GM12892 (cell line): ENCODE measurements around the gene DDX47. TPM values are rescaled to one million over a fixed set of nuclear protein-coding genes. Genes with fewer than 3 reads are reported as not detected.

ENCODE experiments used
- DNase-seq: peaks from one replicate; pipeline ENCODE4 v3.0.0; 2011; ENCODE audit not compliant: insufficient read length
- FAIRE-seq: peaks from 2 replicates; lab custom pipeline; 2011; peaks lifted over from hg19 to GRCh38; lab: Jason Lieb, UNC
- POLR2A ChIP-seq: IDR thresholded peaks from 2 replicates; pipeline ENCODE4 v1.6.1; 2011; ENCODE audit warnings: low read depth, low read length, control low read depth
- POLR2AphosphoS5 ChIP-seq: IDR thresholded peaks from 2 replicates; pipeline ENCODE4 v1.6.1; 2011; ENCODE audit warnings: low read depth, low read length, control low read depth
- TAF1 ChIP-seq: IDR thresholded peaks from 2 replicates; pipeline ENCODE4 v1.6.1; 2011; ENCODE audit warnings: low read depth, mild to moderate bottlenecking, control low read depth, low read length, borderline replicate concordance
- polyA plus RNA-seq: library from polyadenylated mRNA; unstranded; fragments of >200 nt; gene quantifications from one replicate; pipeline ENCODE4 v1.2.1, GENCODE V29; 2012; ENCODE audit warnings: missing spikeins, inconsistent platforms; ENCODE audit not compliant: missing spikeins

Gene DDX47
- polyA plus RNA-seq, result 69.0 TPM

DNA sequence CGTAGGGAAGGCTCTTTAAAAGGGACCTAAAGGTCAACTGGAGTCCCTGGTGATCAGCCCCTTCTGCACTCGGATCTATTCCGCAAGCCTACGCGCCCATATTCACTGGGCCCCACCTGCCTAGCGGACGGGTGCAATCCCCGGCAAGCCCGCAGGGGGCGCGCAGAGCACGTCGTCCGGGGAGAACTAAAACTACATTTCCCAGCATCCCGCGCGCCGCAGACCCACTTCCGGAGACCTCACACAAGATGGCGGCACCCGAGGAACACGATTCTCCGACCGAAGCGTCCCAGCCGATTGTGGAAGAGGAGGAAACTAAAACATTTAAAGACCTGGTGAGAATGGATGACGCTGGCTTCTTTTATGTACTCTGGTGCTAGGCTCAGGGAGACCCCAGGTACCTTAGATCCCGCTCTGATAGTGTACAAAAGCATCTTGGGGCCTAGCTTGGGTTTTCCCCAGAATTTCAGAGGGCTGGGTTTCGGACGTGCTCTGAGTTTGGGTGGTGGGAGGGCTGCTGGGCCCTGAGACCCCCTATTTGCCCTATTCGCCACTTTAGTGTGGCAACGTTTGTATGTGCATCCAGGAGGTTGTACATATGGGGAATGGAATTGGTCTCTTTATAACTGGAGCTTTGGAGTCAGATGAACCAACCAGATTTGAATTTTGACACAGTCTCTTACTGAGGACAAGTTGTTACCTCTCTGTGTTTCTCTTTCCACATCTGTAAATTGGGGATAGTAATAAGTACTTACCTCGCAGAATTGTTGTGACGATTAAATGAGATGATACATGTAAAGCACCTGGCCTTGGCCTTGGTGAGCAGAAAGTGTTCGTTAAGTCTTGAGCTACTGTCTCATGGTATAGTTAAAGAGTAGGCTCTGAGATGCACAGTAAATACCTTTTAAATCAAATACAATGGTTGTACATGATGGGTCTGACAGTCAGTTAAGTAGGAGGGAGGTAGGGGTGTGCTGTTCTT, at the start of gene DDX47:
Gene DDX47, plus strand, starts transcription at position 227 of the 982 bp plus-strand sequence. Its CDS starts 22 bp downstream, at position 249.
- FAIRE-seq, result peak; percentile 95
- TF ChIP-seq POLR2A, result peak; percentile 80
- TF ChIP-seq TAF1, result peak; percentile 96
- TF ChIP-seq POLR2AphosphoS5, result peak; percentile 77
- DNase-seq, result peak; percentile 74

DNA sequence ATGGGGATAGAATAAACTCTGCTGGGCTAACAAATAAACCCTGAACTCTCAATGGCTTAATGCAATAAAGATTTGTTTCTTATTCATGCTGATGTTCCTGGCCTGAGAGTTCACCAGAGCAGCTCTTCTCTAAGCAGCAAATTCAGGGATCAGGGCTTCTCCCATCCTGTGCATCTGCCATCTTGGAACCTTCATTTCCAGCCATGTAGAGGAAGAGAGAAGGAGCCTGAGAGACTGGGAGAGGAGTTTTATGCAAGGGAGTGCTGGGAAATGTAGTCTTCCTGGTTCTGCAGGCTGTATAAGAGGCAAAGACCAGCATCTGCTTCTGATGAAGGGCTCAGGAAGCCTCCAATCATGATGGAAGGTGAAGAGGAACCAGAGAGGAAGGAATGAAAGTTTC, 48.3 kb upstream of the DDX47 start:
- FAIRE-seq, result no peak
- TF ChIP-seq TAF1 (no peak), POLR2AphosphoS5 (no peak), POLR2A (no peak)
- no peak for DNase-seq

DNA sequence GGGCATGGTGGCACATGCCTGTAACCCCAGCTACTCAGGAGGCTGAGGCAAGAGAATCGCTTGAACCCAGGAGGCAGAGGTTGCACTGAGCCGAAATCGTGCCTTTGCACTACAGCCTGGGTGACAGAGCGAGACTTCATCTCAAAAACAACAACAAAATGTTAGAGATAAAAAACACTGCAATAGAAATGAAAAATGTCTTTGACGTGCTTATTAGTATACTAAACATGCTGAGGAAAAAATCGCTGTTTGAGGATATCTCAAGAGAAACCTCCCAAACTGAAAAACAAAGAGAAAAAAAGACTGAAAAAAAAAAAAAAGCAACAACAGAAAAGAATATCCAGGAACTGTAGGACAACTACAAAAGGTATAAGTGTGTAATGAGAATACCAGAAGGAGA, 42.9 kb upstream of the DDX47 start:
- DNase-seq (no peak), FAIRE-seq (no peak)
- no peak for TF ChIP-seq POLR2AphosphoS5
- no peak for TF ChIP-seq POLR2A

DNA sequence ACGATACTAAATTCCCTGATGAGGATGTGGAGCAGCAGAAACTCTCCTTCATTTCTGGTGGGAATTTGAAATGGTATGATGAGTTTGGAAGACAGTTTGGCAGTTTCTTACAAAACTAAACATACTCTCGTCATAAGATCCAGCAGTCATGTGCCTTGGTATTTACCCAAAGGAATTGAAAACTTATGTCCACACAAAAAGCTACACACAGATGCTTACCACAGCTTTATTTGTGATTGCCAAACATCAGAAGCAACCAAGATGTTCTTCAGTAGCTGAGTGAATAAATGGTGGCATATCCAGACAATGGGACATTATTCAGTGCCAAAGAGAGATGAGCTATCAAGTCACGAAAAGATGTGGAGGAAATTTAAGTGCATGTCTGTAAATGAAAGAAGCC, 38.4 kb upstream of the DDX47 start:
- TF ChIP-seq TAF1 (no peak), POLR2AphosphoS5 (no peak), POLR2A (no peak)
- FAIRE-seq, result no peak
- DNase-seq, result no peak

DNA sequence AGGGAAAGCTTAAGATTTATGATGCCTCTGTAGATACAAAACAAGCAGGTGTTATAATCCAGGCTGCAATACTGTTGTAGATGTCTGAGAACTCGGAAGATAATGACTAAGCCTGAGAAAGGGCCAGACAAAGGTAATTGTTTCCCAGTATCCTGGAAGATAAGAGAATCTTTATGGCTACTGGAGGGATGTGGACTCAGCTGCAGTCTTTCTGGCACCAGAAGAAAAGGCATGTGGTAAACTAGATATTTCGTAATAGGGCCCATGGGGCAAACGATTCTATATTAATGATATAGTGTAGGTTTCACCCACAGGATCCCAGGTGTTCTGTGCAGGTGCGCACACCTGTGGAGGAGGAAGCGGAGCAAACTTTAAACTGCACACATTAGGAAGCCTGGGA, 36.9 kb upstream of the DDX47 start:
- FAIRE-seq, result no peak
- DNase-seq, result no peak
- TF ChIP-seq TAF1, result no peak
- no peak for TF ChIP-seq POLR2A
- no peak for TF ChIP-seq POLR2AphosphoS5

DNA sequence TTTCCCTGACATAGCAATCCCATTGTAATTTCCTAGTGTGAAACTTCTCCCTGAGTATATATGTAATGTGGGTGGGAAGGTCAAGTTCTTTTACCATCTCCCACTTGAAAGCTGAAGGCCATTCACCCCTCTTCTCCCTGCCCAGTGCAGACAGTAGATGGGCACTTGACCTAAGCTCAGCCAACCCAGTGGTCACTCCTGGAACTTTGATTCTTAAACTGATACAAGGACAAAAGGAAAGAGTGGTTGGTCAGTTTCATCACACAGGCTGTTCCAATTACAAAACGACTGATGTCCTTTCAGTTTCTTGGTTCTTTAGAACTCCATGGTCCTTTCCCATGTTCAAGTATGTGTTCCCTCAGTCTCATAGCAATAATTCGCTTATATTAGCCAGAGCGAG, 36.1 kb upstream of the DDX47 start:
- TF ChIP-seq POLR2AphosphoS5 (no peak), TAF1 (no peak), POLR2A (no peak)
- FAIRE-seq (no peak), DNase-seq (no peak)

DNA sequence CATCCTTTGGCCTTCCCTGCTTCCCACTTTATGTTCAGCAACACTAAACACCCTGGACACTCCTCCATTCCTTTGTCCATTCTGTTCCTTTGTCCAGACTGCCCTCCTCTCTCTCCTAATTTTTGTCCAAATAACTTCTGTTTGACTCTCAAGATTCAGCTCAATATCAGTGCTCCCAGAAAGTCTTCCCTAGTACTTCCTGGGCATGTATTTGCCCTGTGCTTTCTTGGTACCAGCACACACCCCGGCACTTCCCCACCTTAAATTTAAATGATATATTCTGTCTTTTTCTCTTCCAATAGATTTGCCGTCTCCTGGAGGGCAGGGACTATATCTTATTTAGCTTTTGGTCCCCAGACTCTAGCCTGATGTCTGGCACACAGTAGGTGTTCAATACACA, 34.1 kb upstream of the DDX47 start:
- DNase-seq (no peak), FAIRE-seq (no peak)
- TF ChIP-seq POLR2A (no peak), POLR2AphosphoS5 (no peak), TAF1 (no peak)

DNA sequence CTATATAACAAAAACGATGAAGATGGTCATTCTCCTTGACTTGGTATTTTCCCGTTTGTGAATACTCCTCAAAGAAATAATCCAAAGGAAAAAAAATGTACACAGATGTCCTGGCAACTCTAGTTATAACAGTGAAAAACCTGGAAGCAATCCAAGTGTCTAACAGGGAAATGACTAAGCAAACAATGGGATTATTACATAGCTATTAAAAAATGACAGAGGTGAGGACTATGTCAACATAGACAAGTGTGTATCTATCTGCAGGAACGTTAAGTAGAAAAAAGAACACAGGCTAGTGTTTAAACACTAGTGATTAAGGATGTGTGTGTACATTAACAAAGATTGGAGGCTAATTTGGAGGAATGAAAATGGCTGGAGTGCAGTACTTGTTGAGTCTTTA, 33.6 kb upstream of the DDX47 start:
- DNase-seq, result no peak
- no peak for FAIRE-seq
- no peak for TF ChIP-seq TAF1
- TF ChIP-seq POLR2AphosphoS5, result no peak
- no peak for TF ChIP-seq POLR2A

DNA sequence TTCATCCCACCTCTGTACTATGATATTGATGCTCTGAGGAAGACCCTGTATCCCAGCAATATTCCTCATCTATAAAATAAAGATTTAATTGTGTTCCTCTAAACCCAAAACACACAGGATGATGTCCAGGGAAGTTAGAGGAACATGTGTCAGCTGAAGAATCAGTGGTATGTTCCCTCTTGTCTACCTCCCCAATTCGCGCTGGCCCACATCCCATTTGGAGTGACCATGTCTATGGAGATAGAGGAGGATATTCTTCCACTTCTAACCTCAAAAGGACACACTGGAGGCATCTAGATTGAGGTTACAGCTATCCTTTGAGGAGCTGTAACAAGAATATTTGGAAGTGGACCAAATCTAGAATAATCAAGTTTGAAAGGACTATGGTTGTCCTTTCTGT, 29.0 kb upstream of the DDX47 start:
- no peak for DNase-seq
- TF ChIP-seq POLR2AphosphoS5, result no peak
- no peak for TF ChIP-seq TAF1
- TF ChIP-seq POLR2A, result no peak
- FAIRE-seq, result no peak

DNA sequence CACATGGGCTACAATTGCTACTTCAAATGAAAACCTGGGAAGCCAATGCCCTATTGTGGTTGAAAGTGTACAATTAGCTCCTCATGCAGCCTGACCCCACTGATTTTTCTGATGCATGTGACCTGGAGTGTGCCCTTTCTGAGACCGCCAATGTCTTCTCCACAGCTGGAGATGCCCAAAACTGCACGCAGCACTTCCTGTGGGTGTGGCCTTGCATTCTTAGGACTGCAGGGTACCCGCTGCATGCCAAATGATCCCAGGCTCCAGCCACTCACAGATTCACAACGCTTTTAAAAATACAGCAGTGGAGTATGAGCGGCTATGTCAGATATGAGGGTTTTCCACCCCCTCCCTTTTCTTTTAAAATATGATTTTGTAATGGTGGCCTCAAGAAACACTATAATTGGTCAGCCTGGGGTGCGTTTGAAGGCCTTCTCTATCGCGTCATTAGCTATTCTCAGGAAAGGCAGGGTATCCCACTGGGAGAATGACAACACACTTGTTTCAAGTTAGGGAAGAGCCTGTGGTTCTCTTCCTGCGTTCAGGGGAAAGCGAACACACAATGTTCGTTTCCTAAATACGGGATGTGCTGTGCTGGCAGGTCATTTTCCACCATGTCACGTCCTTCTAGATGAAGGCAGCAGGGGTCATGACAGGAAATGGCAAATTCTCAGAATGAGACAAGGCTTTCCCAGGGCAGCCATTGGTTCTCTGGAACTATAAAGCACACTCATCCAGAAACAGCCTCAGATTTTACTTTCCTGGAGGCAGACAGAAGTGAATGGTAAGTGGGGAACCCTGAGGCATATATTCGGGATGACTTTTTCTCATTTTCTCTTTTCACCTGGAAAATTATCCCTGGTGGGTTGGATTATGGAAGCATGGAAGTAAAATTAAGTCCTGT, 28.0 kb upstream of the DDX47 start, which contains the start of gene APOLD1:
Gene APOLD1, plus strand, starts transcription at position 749 of the 904 bp plus-strand sequence. Its CDS starts 33 bp downstream, at position 782.
- DNase-seq, result no peak
- no peak for FAIRE-seq
- no peak for TF ChIP-seq TAF1
- TF ChIP-seq POLR2A, result no peak
- no peak for TF ChIP-seq POLR2AphosphoS5

DNA sequence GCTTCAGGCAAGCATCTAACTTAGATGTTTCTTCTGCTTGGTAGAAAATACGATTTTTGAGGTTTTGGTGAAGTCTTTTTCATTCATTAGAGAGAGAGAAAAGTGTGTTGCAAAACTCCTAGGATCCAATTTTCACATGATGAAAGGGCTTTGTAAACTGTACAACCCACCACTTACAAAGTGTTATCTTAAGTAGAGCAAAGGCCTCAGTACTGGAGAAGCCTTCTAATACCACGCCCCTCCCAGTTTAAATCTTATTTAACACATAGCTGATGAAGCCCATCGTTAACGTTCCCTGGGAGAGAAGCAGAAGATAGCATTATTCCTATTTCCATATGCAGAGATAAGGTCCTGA, 26.8 kb upstream of the DDX47 start:
- DNase-seq, result no peak
- no peak for FAIRE-seq
- TF ChIP-seq TAF1 (no peak), POLR2A (no peak), POLR2AphosphoS5 (no peak)
